ENCODE measurements around the gene TP53I11. TPM values are rescaled to one million over a fixed set of nuclear protein-coding genes. Genes with fewer than 3 reads are reported as not detected.

TP53I11 gene
- total RNA-seq, 1 donor from 2014 or later = 19.8 TPM

DNA sequence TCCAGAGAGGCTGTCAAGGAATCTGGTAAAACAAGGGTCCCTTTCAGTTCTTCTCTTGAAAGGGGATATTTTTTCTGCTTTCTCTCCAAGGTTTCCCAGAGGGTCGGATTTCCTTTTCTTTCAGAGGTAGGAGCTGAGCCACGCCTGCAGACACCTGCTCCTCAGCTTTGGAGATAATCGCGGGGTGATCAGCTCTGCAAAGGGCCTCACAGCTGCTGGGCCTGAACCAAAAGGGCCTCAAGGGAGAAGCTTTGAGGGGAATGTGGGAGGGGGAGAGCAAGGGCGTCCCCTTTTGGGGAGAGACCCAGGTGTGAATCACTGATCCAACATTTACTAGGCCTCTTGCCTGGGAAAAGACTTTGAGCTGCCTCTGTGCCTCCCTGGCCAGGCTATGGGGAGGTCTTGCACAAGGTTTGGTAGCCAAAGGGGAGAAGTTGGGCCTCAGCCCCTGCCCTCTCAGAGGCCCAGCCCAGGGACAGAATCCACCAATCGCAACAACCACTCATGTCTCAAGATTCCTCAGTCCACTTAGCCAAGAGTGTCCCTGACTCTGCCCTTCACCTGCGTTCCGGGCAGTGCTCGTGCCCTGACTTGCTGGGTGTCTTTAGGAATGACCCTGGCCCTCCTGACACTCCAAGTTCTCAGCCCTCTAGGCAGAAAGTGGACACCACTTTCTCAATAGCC, 14.0 kb upstream of the TP53I11 start:
- TF ChIP-seq, protein P1, sequence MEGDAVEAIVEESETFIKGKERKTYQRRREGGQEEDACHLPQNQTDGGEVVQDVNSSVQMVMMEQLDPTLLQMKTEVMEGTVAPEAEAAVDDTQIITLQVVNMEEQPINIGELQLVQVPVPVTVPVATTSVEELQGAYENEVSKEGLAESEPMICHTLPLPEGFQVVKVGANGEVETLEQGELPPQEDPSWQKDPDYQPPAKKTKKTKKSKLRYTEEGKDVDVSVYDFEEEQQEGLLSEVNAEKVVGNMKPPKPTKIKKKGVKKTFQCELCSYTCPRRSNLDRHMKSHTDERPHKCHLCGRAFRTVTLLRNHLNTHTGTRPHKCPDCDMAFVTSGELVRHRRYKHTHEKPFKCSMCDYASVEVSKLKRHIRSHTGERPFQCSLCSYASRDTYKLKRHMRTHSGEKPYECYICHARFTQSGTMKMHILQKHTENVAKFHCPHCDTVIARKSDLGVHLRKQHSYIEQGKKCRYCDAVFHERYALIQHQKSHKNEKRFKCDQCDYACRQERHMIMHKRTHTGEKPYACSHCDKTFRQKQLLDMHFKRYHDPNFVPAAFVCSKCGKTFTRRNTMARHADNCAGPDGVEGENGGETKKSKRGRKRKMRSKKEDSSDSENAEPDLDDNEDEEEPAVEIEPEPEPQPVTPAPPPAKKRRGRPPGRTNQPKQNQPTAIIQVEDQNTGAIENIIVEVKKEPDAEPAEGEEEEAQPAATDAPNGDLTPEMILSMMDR (IDR thresholded peaks at IDR 0.05; ENCODE audit: insufficient read depth, low read length, poor library complexity, severe bottlenecking) = no peak
- no peaks in the 10 kb centered on the region for H3K36me3 ChIP-seq (ENCODE audit: control insufficient read depth, insufficient read depth, low read length)
- no peak overlapping the region for H3K4me3 ChIP-seq (ENCODE audit: low read depth, low read length)
- H3K27me3 ChIP-seq (ENCODE audit: control insufficient read depth, insufficient read depth, low read length) = peaks cover 11% of the 10 kb centered on the region
- no peak for DNase-seq (ENCODE audit: low read depth)

DNA sequence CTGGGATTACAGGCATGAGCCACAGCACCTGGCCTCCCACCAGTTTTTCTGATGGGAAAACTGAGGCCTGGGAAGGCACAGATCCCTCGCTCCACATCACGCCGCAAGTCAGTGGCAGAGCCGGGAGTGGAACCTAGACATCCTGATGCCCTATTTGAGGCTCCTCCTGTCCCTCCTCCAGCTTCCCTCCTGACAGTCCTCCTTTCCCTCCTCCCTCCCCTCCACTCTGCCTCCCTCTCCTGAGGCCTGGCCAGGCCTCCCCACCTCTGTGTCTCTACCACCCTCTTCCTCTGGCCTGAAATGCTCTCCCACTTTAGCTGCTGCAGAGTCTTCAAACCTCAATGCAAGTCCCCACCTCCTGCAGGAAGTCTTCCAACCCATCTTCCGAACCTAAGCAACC, 13.3 kb upstream of the TP53I11 start:
- H3K27me3 ChIP-seq (ENCODE audit: control insufficient read depth, insufficient read depth, low read length) = peaks cover 6% of the 10 kb centered on the region
- TF ChIP-seq, protein P1 (IDR thresholded peaks at IDR 0.05; ENCODE audit: insufficient read depth, low read length, poor library complexity, severe bottlenecking) = no peak
- no peak overlapping the region for H3K4me3 ChIP-seq (ENCODE audit: low read depth, low read length)
- DNase-seq (ENCODE audit: low read depth) = no peak
- no peaks in the 10 kb centered on the region for H3K36me3 ChIP-seq (ENCODE audit: control insufficient read depth, insufficient read depth, low read length)

DNA sequence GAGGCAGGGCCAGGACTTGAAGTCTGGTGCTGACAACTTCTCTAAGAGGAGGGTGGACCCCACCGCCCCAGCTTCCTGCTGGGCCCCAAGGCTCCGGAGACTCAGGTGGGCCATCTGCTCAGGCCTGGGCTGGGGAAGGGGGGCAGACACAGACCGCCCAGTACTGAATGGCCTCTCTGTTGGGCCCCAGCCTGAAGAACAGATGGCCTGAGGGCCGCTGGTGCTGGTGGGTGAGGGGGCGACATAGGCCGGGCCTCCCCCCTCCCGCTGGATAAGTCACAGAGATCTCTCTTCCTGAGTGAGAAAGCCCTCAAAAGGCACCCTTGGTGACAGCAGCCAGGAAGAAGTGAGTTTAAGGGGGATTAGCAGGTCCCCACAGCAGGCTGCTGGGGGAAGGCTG, 12.5 kb upstream of the TP53I11 start:
- no peaks in the 10 kb centered on the region for H3K36me3 ChIP-seq (ENCODE audit: control insufficient read depth, insufficient read depth, low read length)
- no peak for DNase-seq (ENCODE audit: low read depth)
- TF ChIP-seq, protein P1 (IDR thresholded peaks at IDR 0.05; ENCODE audit: insufficient read depth, low read length, poor library complexity, severe bottlenecking) = no peak
- H3K27me3 ChIP-seq (ENCODE audit: control insufficient read depth, insufficient read depth, low read length) = peaks cover 6% of the 10 kb centered on the region
- H3K4me3 ChIP-seq (ENCODE audit: low read depth, low read length) = no peak overlapping the region

DNA sequence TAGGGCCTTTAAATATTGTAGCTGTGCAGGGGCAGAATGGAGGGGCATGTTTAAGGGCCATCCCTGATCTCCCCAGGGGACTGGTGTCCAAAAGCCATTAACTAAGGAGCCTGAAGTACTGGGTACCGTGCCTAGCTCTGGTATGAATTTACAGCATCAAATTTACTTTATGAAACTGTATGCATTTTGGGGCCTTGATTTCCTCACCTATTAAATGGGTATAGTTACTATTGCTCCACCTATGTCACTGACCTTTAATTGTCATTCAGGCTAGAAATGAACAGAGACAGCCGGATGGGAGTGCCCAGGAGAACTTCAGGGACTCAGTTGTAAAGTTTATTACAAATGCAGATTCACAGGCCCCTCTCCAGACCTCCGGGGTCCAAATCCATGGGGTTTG, 11.8 kb upstream of the TP53I11 start:
- Histone ChIP-seq H3K27me3 (ENCODE audit: control insufficient read depth, insufficient read depth, low read length) (peaks cover 12% of the 10 kb centered on the region), H3K4me3 (ENCODE audit: low read depth, low read length) (no peak overlapping the region)
- TF ChIP-seq, protein P1 (IDR thresholded peaks at IDR 0.05; ENCODE audit: insufficient read depth, low read length, poor library complexity, severe bottlenecking) = no peak

DNA sequence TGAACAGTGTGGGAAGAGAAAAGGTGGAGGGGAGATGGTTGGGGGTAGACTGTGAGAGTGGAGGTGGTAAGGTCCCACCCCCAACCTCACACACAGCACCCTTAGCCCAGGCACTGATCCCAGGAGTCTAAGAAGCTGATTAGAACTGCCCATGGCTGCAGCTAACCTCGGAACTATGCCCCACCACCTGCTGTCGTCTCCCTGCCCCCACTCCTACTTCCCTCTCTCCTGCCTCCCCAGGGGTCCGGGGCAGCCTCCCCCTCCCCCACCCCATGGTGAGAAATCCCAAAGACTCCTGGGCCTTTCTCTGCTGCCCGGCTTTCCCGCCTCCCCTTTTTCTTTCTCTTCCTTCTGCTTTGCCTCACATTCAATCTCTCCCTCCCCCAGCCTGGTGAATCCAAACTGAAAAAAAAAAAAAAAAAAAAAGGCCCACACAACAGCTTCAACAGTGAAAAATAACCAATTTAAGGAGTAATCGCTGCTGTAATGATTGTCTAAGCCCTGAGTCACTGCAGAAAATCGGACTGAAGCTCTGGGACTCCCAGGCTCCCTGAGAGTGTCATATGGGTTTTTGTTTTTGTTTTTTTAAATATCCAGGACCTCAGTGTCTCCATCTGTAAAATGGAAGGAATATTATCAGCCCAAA, 9.6 kb upstream of the TP53I11 start:
- TF ChIP-seq, protein P1 (IDR thresholded peaks at IDR 0.05; ENCODE audit: insufficient read depth, low read length, poor library complexity, severe bottlenecking) = no peak
- Histone ChIP-seq H3K27me3 (ENCODE audit: control insufficient read depth, insufficient read depth, low read length) (peaks cover 19% of the 10 kb centered on the region), H3K4me3 (ENCODE audit: low read depth, low read length) (no peak overlapping the region), H3K36me3 (ENCODE audit: control insufficient read depth, insufficient read depth, low read length) (no peaks in the 10 kb centered on the region)
- no peak for DNase-seq (ENCODE audit: low read depth)

More for the DNA sequence above, 11.8 kb upstream of the TP53I11 start:
- H3K36me3 ChIP-seq (ENCODE audit: control insufficient read depth, insufficient read depth, low read length) = no peaks in the 10 kb centered on the region
- no peak for DNase-seq (ENCODE audit: low read depth)

Data from kidney epithelial cell (primary cell).